ENCODE measurements around the gene KAT8.
"Not testable (repeated sequence)": the region's sequence is repeated elsewhere in the genome, so short reads cannot be mapped to it uniquely, and the experiment has no call there.

DNA sequence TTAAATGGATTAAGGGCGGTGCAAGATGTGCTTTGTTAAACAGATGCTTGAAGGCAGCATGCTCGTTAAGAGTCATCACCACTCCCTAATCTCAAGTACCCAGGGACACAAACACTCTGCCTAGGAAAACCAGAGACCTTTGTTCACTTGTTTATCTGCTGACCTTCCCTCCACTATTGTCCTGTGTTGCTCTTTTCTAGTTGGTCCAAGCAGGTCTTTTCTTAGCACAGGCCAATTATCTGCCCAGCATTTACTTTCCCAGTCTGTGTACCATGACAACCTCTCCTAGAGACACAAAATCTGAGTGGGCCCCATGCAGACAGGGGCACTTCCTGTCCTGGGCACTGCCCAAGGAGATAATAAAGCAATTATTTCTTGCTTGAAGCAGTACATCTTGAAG, 52.6 kb downstream of the KAT8 start:
- TF ChIP-seq, protein P1, sequence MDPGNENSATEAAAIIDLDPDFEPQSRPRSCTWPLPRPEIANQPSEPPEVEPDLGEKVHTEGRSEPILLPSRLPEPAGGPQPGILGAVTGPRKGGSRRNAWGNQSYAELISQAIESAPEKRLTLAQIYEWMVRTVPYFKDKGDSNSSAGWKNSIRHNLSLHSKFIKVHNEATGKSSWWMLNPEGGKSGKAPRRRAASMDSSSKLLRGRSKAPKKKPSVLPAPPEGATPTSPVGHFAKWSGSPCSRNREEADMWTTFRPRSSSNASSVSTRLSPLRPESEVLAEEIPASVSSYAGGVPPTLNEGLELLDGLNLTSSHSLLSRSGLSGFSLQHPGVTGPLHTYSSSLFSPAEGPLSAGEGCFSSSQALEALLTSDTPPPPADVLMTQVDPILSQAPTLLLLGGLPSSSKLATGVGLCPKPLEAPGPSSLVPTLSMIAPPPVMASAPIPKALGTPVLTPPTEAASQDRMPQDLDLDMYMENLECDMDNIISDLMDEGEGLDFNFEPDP (CRISPR knock-in tag; IDR thresholded peaks at IDR 0.05) = not testable (repeated sequence)
- TF ChIP-seq BCOR (IDR thresholded peaks at IDR 0.05); FOXA3 (CRISPR knock-in tag; conservative IDR thresholded peaks at IDR 0.05 in 1 of 2, IDR thresholded peaks at IDR 0.05 in 1 of 2): not testable (repeated sequence)
